Vagina (tissue), 2 donors: ENCODE results near the gene RNASE3. TPM values are rescaled to one million over a fixed set of nuclear protein-coding genes. Genes with fewer than 3 reads are reported as not detected.

Source experiments
- DNase-seq, 2 donors: peaks; one replicate each; pipeline ENCODE4 v3.0.0-alpha.2; 2017; ENCODE audit errors: extremely low spot score in 2 of 2
- H3K27ac ChIP-seq: fragments of 200-600 bp; sonication (generic); one replicate; pipeline ENCODE4 v1.5.1; 2019
- H3K27me3 ChIP-seq: fragments of 200-600 bp; sonication (generic); one replicate; pipeline ENCODE4 v1.5.1; 2019
- H3K36me3 ChIP-seq, 2 donors: fragments of 200-600 bp; sonication (generic); one replicate each; pipeline ENCODE4 v1.5.1; 2017 to 2019
- H3K4me1 ChIP-seq: fragments of 200-600 bp; sonication (generic); one replicate; pipeline ENCODE4 v1.5.1; 2019
- H3K4me3 ChIP-seq, 2 donors: fragments of 200-600 bp; sonication (generic); 1 replicate in 1 of 2; 2 replicates in 1 of 2; pipeline ENCODE4 v1.5.1; 2016 to 2019
- H3K9me3 ChIP-seq: fragments of 200-600 bp; sonication (generic); one replicate; pipeline ENCODE4 v1.5.1; 2019
- CTCF ChIP-seq, 3 experiments: fragments of 450-650 bp in 2 of 3; fragments of 200-600 bp in 1 of 3; sonication (generic) in 1 of 3; IDR thresholded peaks; one replicate each; pipeline ENCODE4 v1.5.1; 2017 to 2019; ENCODE audit warnings: antibody characterized with exemption in 3 of 3, mild to moderate bottlenecking in 2 of 3, moderate library complexity in 2 of 3
- POLR2A ChIP-seq, 2 donors: fragments of 450-650 bp; IDR thresholded peaks; one replicate each; pipeline ENCODE4 v1.6.1; 2017; ENCODE audit warnings: antibody characterized with exemption in 2 of 2, mild to moderate bottlenecking in 2 of 2, moderate library complexity in 2 of 2
- POLR2AphosphoS5 ChIP-seq, 2 donors: sonication (generic); formaldehyde crosslinking; IDR thresholded peaks; one replicate each; pipeline ENCODE4 v1.9.0; 2017; ENCODE audit warnings: antibody characterized with exemption in 2 of 2, mild to moderate bottlenecking in 2 of 2, low read depth in 1 of 2; ENCODE audit not compliant: insufficient read depth in 1 of 2
- intact Hi-C: fragments of 100-400 bp; cut with DNase I; formaldehyde crosslinking; loops from one replicate; pipeline ENCODE4 v1.15.1; 2023
- total RNA-seq: library from RNA; depleted of rRNA; stranded (reverse); fragments of >200 nt; gene quantifications from one replicate; pipeline ENCODE4 v1.2.3, GENCODE V29; 2016

Gene RNASE3
- total RNA-seq, 1 donor from 2014 or later, result not detected

GRCh38 chr14:20855652-20856291, 35.4 kb upstream of the RNASE3 start:
- intact Hi-C loops, result loop anchor here (5.0 kb wide), 2 partner anchors 117 to 153 kb away; no protein-coding TSS in a partner anchor
- Histone ChIP-seq H3K9me3 (no peaks in the 10 kb centered on the region), H3K4me3 (no peak overlapping the region), H3K36me3 (no peaks in the 10 kb centered on the region), H3K4me1 (no peaks in the 10 kb centered on the region), H3K27ac (no peak overlapping the region), H3K27me3 (no peaks in the 10 kb centered on the region)
- no peak for TF ChIP-seq POLR2A (IDR thresholded peaks at IDR 0.05)
- peak in 2 of 3 experiments; percentile 65 to 66 for TF ChIP-seq CTCF (IDR thresholded peaks at IDR 0.05)
- no peak for DNase-seq

- DNase-seq, result no peak
- Histone ChIP-seq H3K36me3 (no peaks in the 10 kb centered on the region), H3K27ac (no peak overlapping the region), H3K4me1 (no peaks in the 10 kb centered on the region), H3K4me3 (no peak overlapping the region), H3K27me3 (no peaks in the 10 kb centered on the region), H3K9me3 (no peaks in the 10 kb centered on the region)
- intact Hi-C loops, result loop anchor here (5.0 kb wide), 2 partner anchors 115 to 155 kb away; no protein-coding TSS in a partner anchor
- TF ChIP-seq POLR2AphosphoS5 (IDR thresholded peaks at IDR 0.05; ENCODE audit: insufficient read depth in 1 of 2, low read depth in 1 of 2) (no peak), POLR2A (IDR thresholded peaks at IDR 0.05) (no peak), CTCF (IDR thresholded peaks at IDR 0.05) (no peak)
Measured at GRCh38 chr14:20857207-20857606, 34.0 kb upstream of the RNASE3 start.

GRCh38 chr14:20857630-20858261, 33.4 kb upstream of the RNASE3 start:
- no peaks in the 10 kb centered on the region for H3K36me3 ChIP-seq
- TF ChIP-seq POLR2A (IDR thresholded peaks at IDR 0.05) (no peak), POLR2AphosphoS5 (IDR thresholded peaks at IDR 0.05; ENCODE audit: insufficient read depth in 1 of 2, low read depth in 1 of 2) (no peak), CTCF (IDR thresholded peaks at IDR 0.05) (peak; percentile 75 to 93 (median 86))

GRCh38 chr14:20866194-20866593, 25.0 kb upstream of the RNASE3 start:
- Histone ChIP-seq H3K36me3 (no peaks in the 10 kb centered on the region), H3K27ac (no peak overlapping the region), H3K4me3 (no peak overlapping the region), H3K9me3 (no peaks in the 10 kb centered on the region), H3K4me1 (no peaks in the 10 kb centered on the region), H3K27me3 (no peaks in the 10 kb centered on the region)
- intact Hi-C loops, result no loop called here
- DNase-seq, result no peak
- TF ChIP-seq POLR2AphosphoS5 (IDR thresholded peaks at IDR 0.05; ENCODE audit: insufficient read depth in 1 of 2, low read depth in 1 of 2) (no peak), CTCF (IDR thresholded peaks at IDR 0.05) (no peak), POLR2A (IDR thresholded peaks at IDR 0.05) (no peak)

More at GRCh38 chr14:20857630-20858261, 33.4 kb upstream of the RNASE3 start:
- intact Hi-C loops, result loop anchor here (5.0 kb wide), 2 partner anchors 115 to 155 kb away; no protein-coding TSS in a partner anchor
- DNase-seq, result no peak
- Histone ChIP-seq H3K4me3 (no peak overlapping the region), H3K9me3 (no peaks in the 10 kb centered on the region), H3K27me3 (no peaks in the 10 kb centered on the region), H3K4me1 (no peaks in the 10 kb centered on the region), H3K27ac (peak overlapping the region; percentile 9)

GRCh38 chr14:20866963-20867362, 24.2 kb upstream of the RNASE3 start:
- H3K9me3 ChIP-seq, result no peaks in the 10 kb centered on the region
- TF ChIP-seq POLR2AphosphoS5 (IDR thresholded peaks at IDR 0.05; ENCODE audit: insufficient read depth in 1 of 2, low read depth in 1 of 2) (no peak), POLR2A (IDR thresholded peaks at IDR 0.05) (no peak), CTCF (IDR thresholded peaks at IDR 0.05) (no peak)
- H3K4me1 ChIP-seq, result no peaks in the 10 kb centered on the region
- H3K36me3 ChIP-seq, result no peaks in the 10 kb centered on the region
- intact Hi-C loops, result no loop called here
- DNase-seq, result no peak
- no peaks in the 10 kb centered on the region for H3K27me3 ChIP-seq
- no peak overlapping the region for H3K27ac ChIP-seq
- H3K4me3 ChIP-seq, result no peak overlapping the region
